HepG2 (cell line): ENCODE data around the gene TP73. TPM values are rescaled to one million over a fixed set of nuclear protein-coding genes. Genes with fewer than 3 reads are reported as not detected.

Experiments
- BCL3 ChIP-seq: sonication (generic); formaldehyde crosslinking; IDR thresholded peaks from 2 replicates; pipeline ENCODE4 v1.5.1; 2020; ENCODE audit warnings: mild to moderate bottlenecking, missing genetic modification reagents, moderate library complexity
- BCL6 ChIP-seq: IDR thresholded peaks from 2 replicates; pipeline ENCODE4 v1.6.1; 2016; ENCODE audit warnings: missing genetic modification reagents, missing compliant biosample characterization
- ELF4 ChIP-seq: sonication (generic); formaldehyde crosslinking; IDR thresholded peaks from 2 replicates; pipeline ENCODE4 v1.5.0; 2020; ENCODE audit warnings: missing genetic modification reagents, mild to moderate bottlenecking, moderate library complexity, borderline replicate concordance
- ERF ChIP-seq: IDR thresholded peaks from 2 replicates; pipeline ENCODE4 v1.6.1; 2018; ENCODE audit warnings: missing biosample characterization, missing genetic modification reagents
- HOMEZ ChIP-seq: IDR thresholded peaks from 2 replicates; pipeline ENCODE4 v1.6.1; 2016; ENCODE audit warnings: low read depth
- HOXA7 ChIP-seq: sonication (generic); formaldehyde crosslinking; IDR thresholded peaks from 2 replicates; pipeline ENCODE4 v1.8.1; 2022; ENCODE audit warnings: mild to moderate bottlenecking, missing genetic modification reagents, moderate library complexity
- HOXA9 ChIP-seq: sonication (generic); formaldehyde crosslinking; IDR thresholded peaks from 2 replicates; pipeline ENCODE4 v1.8.1; 2022; ENCODE audit warnings: missing genetic modification reagents, mild to moderate bottlenecking, moderate library complexity, borderline replicate concordance
- KDM3A ChIP-seq: IDR thresholded peaks from 2 replicates; pipeline ENCODE4 v1.6.1; 2018; ENCODE audit warnings: low read depth, missing compliant biosample characterization
- PPARG ChIP-seq: conservative IDR thresholded peaks from 2 replicates; pipeline ENCODE4 v1.6.1; 2016; ENCODE audit warnings: missing biosample characterization, missing genetic modification reagents
- RBM39 ChIP-seq: fragments of 200-400 bp; formaldehyde crosslinking; IDR thresholded peaks from one replicate; pipeline ENCODE4 v1.6.1; 2018; ENCODE audit warnings: antibody characterized with exemption, mild to moderate bottlenecking, low read depth, low read length; ENCODE audit not compliant: poor library complexity, severe bottlenecking
- RORA ChIP-seq: sonication (generic); formaldehyde crosslinking; IDR thresholded peaks from 2 replicates; pipeline ENCODE4 v1.5.0; 2020; ENCODE audit warnings: mild to moderate bottlenecking, missing genetic modification reagents, moderate library complexity
- SIN3A ChIP-seq: IDR thresholded peaks from 2 replicates; pipeline ENCODE4 v1.6.1; 2011; ENCODE audit warnings: low read depth, mild to moderate bottlenecking, control low read depth, low read length, borderline replicate concordance
- ZC3H13 ChIP-seq: sonication (generic); formaldehyde crosslinking; IDR thresholded peaks from 2 replicates; pipeline ENCODE4 v1.8.1; 2023; ENCODE audit warnings: mild to moderate bottlenecking, missing genetic modification reagents, moderate library complexity
- polyA plus RNA-seq, 8 experiments: library from polyadenylated mRNA; depleted of rRNA in 3 of 8; stranded (reverse) in 7 of 8; unstranded in 1 of 8; fragments of >200 nt; fragmentation: Illumina TruSeq in 4 of 8; extraction: Trizol in 4 of 8; gene quantifications; 2 replicates each; pipeline versions ENCODE4 v1.2.1 to v1.2.3, GENCODE V29; 2011 to 2016; ENCODE audit warnings: low read depth in 4 of 8, missing spikeins in 1 of 8, mixed read lengths in 1 of 8; ENCODE audit not compliant: insufficient read depth in 1 of 8
- total RNA-seq, 5 experiments: library from RNA; depleted of rRNA; stranded (reverse); fragments of >200 nt; fragmentation: Illumina TruSeq; extraction: Trizol; gene quantifications; 2 replicates each; pipeline ENCODE4 v1.2.3, GENCODE V29; 2016; ENCODE audit warnings: low read depth in 1 of 5
- TF ChIP-seq, protein P1 (sequence below): sonication (generic); formaldehyde crosslinking; IDR thresholded peaks from 2 replicates; pipeline ENCODE4 v1.4.0; 2020; ENCODE audit warnings: missing genetic modification reagents
- TF ChIP-seq, protein P2 (sequence below): sonication (generic); formaldehyde crosslinking; IDR thresholded peaks from 2 replicates; pipeline ENCODE4 v1.4.0; 2020; ENCODE audit warnings: mild to moderate bottlenecking, missing genetic modification reagents, borderline replicate concordance

Gene TP73
- total and polyA plus RNA-seq, 2 of the 13 experiments (the other 11 are each of a cell fraction or from before 2014, with no cell fraction given) = 0.49 to 1.1 TPM

DNA sequence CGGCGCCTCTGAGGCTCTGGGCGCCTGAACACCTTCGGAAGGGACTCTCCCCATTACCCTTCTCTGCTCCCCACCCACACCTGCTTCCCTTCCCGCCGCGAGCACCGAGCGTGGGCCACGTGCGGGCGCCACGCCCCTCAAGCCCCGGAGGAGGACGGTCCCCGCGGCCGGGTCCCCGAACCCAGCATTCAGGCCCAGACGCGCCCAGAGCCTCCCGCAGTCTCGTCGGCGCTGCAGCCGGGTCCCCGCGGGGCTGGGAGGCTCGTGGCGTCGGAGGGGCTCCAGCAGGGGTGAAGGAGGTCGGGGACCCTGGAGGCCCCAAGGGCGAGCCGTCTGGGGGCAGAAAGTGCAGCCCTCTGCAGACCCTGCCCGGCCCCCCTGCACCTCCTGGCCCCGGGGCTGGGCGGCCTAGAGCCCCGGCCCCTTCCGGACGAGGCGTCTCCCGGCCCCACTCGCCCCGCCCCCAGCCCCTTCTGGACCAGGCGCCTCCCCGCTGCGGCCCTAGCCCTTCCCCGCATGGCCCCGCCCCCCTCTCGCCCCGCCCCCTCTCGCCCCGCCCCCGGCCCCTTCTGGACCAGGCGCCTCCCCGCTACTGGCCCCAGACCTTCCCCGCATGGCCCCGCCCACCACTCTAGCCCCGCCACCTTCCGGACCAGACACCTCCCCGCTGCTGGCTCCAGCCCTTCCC, 119.9 kb downstream of the TP73 start (continued):
- TF ChIP-seq HOMEZ (CRISPR knock-in tag) (no peak), RORA (CRISPR knock-in tag) (no peak), HOXA7 (CRISPR knock-in tag) (no peak), ZC3H13 (CRISPR knock-in tag) (no peak), ERF (CRISPR knock-in tag) (0 out of 2 replicates have a peak, but pooled peaks have one; percentile 18), ELF4 (no peak), SIN3A (peak; percentile 65; the same call in 1 of the 2 replicates), BCL3 (CRISPR knock-in tag) (no peak), BCL6 (CRISPR knock-in tag) (0 out of 2 replicates have a peak, but pooled peaks have one; percentile 12), PPARG (CRISPR knock-in tag) (no peak), RBM39 (peak; percentile 51), KDM3A (CRISPR knock-in tag) (0 out of 2 replicates have a peak, but pooled peaks have one; percentile 27), HOXA9 (CRISPR knock-in tag) (no peak)
- TF ChIP-seq, protein P1, sequence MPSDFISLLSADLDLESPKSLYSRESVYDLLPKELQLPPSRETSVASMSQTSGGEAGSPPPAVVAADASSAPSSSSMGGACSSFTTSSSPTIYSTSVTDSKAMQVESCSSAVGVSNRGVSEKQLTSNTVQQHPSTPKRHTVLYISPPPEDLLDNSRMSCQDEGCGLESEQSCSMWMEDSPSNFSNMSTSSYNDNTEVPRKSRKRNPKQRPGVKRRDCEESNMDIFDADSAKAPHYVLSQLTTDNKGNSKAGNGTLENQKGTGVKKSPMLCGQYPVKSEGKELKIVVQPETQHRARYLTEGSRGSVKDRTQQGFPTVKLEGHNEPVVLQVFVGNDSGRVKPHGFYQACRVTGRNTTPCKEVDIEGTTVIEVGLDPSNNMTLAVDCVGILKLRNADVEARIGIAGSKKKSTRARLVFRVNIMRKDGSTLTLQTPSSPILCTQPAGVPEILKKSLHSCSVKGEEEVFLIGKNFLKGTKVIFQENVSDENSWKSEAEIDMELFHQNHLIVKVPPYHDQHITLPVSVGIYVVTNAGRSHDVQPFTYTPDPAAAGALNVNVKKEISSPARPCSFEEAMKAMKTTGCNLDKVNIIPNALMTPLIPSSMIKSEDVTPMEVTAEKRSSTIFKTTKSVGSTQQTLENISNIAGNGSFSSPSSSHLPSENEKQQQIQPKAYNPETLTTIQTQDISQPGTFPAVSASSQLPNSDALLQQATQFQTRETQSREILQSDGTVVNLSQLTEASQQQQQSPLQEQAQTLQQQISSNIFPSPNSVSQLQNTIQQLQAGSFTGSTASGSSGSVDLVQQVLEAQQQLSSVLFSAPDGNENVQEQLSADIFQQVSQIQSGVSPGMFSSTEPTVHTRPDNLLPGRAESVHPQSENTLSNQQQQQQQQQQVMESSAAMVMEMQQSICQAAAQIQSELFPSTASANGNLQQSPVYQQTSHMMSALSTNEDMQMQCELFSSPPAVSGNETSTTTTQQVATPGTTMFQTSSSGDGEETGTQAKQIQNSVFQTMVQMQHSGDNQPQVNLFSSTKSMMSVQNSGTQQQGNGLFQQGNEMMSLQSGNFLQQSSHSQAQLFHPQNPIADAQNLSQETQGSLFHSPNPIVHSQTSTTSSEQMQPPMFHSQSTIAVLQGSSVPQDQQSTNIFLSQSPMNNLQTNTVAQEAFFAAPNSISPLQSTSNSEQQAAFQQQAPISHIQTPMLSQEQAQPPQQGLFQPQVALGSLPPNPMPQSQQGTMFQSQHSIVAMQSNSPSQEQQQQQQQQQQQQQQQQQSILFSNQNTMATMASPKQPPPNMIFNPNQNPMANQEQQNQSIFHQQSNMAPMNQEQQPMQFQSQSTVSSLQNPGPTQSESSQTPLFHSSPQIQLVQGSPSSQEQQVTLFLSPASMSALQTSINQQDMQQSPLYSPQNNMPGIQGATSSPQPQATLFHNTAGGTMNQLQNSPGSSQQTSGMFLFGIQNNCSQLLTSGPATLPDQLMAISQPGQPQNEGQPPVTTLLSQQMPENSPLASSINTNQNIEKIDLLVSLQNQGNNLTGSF = no peak
- TF ChIP-seq, protein P2, sequence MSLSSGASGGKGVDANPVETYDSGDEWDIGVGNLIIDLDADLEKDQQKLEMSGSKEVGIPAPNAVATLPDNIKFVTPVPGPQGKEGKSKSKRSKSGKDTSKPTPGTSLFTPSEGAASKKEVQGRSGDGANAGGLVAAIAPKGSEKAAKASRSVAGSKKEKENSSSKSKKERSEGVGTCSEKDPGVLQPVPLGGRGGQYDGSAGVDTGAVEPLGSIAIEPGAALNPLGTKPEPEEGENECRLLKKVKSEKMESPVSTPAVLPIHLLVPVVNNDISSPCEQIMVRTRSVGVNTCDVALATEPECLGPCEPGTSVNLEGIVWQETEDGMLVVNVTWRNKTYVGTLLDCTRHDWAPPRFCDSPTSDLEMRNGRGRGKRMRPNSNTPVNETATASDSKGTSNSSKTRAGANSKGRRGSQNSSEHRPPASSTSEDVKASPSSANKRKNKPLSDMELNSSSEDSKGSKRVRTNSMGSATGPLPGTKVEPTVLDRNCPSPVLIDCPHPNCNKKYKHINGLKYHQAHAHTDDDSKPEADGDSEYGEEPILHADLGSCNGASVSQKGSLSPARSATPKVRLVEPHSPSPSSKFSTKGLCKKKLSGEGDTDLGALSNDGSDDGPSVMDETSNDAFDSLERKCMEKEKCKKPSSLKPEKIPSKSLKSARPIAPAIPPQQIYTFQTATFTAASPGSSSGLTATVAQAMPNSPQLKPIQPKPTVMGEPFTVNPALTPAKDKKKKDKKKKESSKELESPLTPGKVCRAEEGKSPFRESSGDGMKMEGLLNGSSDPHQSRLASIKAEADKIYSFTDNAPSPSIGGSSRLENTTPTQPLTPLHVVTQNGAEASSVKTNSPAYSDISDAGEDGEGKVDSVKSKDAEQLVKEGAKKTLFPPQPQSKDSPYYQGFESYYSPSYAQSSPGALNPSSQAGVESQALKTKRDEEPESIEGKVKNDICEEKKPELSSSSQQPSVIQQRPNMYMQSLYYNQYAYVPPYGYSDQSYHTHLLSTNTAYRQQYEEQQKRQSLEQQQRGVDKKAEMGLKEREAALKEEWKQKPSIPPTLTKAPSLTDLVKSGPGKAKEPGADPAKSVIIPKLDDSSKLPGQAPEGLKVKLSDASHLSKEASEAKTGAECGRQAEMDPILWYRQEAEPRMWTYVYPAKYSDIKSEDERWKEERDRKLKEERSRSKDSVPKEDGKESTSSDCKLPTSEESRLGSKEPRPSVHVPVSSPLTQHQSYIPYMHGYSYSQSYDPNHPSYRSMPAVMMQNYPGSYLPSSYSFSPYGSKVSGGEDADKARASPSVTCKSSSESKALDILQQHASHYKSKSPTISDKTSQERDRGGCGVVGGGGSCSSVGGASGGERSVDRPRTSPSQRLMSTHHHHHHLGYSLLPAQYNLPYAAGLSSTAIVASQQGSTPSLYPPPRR = no peak; the same call in 1 of the 2 replicates
